Nucleus accumbens (tissue), 56 donors: ENCODE data around the gene MCCC1.
"Not testable (repeated sequence)": the region's sequence is repeated elsewhere in the genome, so short reads cannot be mapped to it uniquely, and the experiment has no call there.

Experiments used
- DNase-seq, 56 donors: peaks; one replicate each; lab custom pipeline; 2025; lab: John Stamatoyannopoulos, UW

Gene MCCC1

GRCh38 chr3:183099026-183099837 is at the start of gene MCCC1:
MCCC1 (minus strand) TSS chr3:183099496; CDS start chr3:183099440, 56 bp downstream.
- DNase-seq: peak; percentile 92 to 100 (median 98)

- no peak for DNase-seq
Measured at GRCh38 chr3:183148056-183148455, 48.8 kb upstream of the MCCC1 start.

- no peak for DNase-seq
Measured at GRCh38 chr3:183144363-183144762, 45.1 kb upstream of the MCCC1 start.

GRCh38 chr3:183142199-183142598 is 42.9 kb upstream of the MCCC1 start:
- no peak for DNase-seq

- no peak for DNase-seq
Measured at GRCh38 chr3:183134844-183135243, 35.5 kb upstream of the MCCC1 start.

- DNase-seq: no peak
Measured at GRCh38 chr3:183132409-183132808, 33.1 kb upstream of the MCCC1 start.

- DNase-seq: no peak
Measured at GRCh38 chr3:183131735-183132134, 32.4 kb upstream of the MCCC1 start.

- no peak for DNase-seq
Measured at GRCh38 chr3:183131186-183131725, 32.0 kb upstream of the MCCC1 start.

- DNase-seq: no peak
Measured at GRCh38 chr3:183129243-183129642, 29.9 kb upstream of the MCCC1 start.

- no peak for DNase-seq
Measured at GRCh38 chr3:183128709-183129108, 29.4 kb upstream of the MCCC1 start.

- no peak for DNase-seq
Measured at GRCh38 chr3:183123891-183124290, 24.6 kb upstream of the MCCC1 start.

- DNase-seq: peak in 2 of 56 donors; percentile 5 to 7
Measured at GRCh38 chr3:183122257-183122932, 23.1 kb upstream of the MCCC1 start.

- DNase-seq: no peak
Measured at GRCh38 chr3:183120538-183121215, 21.4 kb upstream of the MCCC1 start.

- no peak for DNase-seq
Measured at GRCh38 chr3:183117056-183117455, 17.8 kb upstream of the MCCC1 start.

- peak in 53 of 56 donors; percentile 5 to 90 (median 63) for DNase-seq
Measured at GRCh38 chr3:183116025-183116614, 16.8 kb upstream of the MCCC1 start.

GRCh38 chr3:183114384-183115178 is 15.3 kb upstream of the MCCC1 start:
- peak in 3 of 56 donors; percentile 4 to 23 (median 13) for DNase-seq

- DNase-seq: not testable (repeated sequence)
Measured at GRCh38 chr3:183109847-183110246, 10.6 kb upstream of the MCCC1 start.

GRCh38 chr3:183108470-183108869 is 9.2 kb upstream of the MCCC1 start:
- no peak for DNase-seq

GRCh38 chr3:183108001-183108449 is 8.7 kb upstream of the MCCC1 start:
- no peak for DNase-seq

- not testable (repeated sequence) for DNase-seq
Measured at GRCh38 chr3:183107372-183107771, 8.1 kb upstream of the MCCC1 start.
